Measurements from ENCODE around the gene FRMD3. TPM values are rescaled to one million over a fixed set of nuclear protein-coding genes. Genes with fewer than 3 reads are reported as not detected.

The FRMD3 gene
- total RNA-seq, 1 donor from 2014 or later, result 1.9 TPM

DNA sequence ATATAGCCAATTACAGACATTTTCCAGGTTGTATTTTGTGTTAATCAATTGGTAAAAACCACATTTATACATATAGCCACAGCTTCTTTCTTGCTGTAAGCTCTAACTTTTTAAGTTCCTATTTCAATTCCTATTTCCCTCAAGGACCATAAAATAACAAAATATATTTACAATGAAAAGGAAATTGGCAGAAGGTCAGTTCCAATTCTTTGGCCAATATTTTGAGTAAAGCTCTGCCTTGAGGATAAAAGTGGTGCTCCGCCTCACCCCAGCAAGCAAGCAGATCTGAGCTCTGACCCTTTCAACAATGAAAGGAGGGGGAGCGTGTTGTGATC, 271.9 kb downstream of the FRMD3 start:
- Histone ChIP-seq H2AFZ (replicated peaks) (no peak overlapping the region), H3K27ac (no peak overlapping the region), H3K4me2 (no peak overlapping the region), H3K4me3 (no peak overlapping the region), H3K9ac (no peak overlapping the region), H3K79me2 (ENCODE audit: low read depth) (no peaks in the 10 kb centered on the region), H3F3A (ENCODE audit: low read depth) (no peaks in the 10 kb centered on the region), H4K20me1 (ENCODE audit: low read depth) (no peaks in the 10 kb centered on the region), H3K36me3 (no peaks in the 10 kb centered on the region), H3K9me3 (ENCODE audit: low read depth) (no peaks in the 10 kb centered on the region), H3K27me3 (no peaks in the 10 kb centered on the region), H3K4me1 (peaks cover 13% of the 10 kb centered on the region)
- no peaks in the 10 kb centered on the region for H3K9me3 Mint-ChIP-seq
- no peaks in the 10 kb centered on the region for H3K36me3 Mint-ChIP-seq
- H3K4me1 Mint-ChIP-seq, result peaks cover 14% of the 10 kb centered on the region
- TF ChIP-seq EZH2 (IDR thresholded peaks at IDR 0.05), result no peak
- no peak for DNase-seq (ENCODE audit: low spot score)
- no peak overlapping the region for H3K27ac Mint-ChIP-seq
- H3K27me3 Mint-ChIP-seq (ENCODE audit: insufficient read depth, low read depth), result peaks cover 4% of the 10 kb centered on the region
- no peak overlapping the region for H3K4me3 Mint-ChIP-seq

DNA sequence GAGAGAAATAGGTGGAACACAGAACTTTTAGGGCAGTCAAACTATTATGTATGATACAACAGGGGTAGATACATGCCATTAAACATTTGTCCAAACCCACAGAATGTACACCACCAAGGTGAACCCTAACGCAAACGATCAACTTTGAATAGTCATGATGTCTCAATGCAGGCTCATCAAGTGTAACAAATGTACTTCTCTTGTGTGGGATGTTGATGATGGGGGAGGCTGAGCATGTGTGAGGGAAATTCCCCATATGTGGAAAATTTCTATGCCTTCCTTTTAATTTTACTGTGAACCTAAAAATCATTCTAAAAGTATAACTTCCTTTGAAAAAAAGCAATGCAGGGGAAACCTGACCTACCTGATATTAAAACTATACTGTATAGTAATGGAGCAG, 273.9 kb downstream of the FRMD3 start:
- H3K27me3 ChIP-seq, result no peaks in the 10 kb centered on the region
- H3K27ac ChIP-seq, result no peak overlapping the region
- H2AFZ ChIP-seq (replicated peaks), result no peak overlapping the region
- H3K79me2 ChIP-seq (ENCODE audit: low read depth), result no peaks in the 10 kb centered on the region
- peaks cover 14% of the 10 kb centered on the region for H3K4me1 Mint-ChIP-seq
- H3K36me3 Mint-ChIP-seq, result no peaks in the 10 kb centered on the region
- DNase-seq (ENCODE audit: low spot score), result no peak
- TF ChIP-seq, protein P1, sequence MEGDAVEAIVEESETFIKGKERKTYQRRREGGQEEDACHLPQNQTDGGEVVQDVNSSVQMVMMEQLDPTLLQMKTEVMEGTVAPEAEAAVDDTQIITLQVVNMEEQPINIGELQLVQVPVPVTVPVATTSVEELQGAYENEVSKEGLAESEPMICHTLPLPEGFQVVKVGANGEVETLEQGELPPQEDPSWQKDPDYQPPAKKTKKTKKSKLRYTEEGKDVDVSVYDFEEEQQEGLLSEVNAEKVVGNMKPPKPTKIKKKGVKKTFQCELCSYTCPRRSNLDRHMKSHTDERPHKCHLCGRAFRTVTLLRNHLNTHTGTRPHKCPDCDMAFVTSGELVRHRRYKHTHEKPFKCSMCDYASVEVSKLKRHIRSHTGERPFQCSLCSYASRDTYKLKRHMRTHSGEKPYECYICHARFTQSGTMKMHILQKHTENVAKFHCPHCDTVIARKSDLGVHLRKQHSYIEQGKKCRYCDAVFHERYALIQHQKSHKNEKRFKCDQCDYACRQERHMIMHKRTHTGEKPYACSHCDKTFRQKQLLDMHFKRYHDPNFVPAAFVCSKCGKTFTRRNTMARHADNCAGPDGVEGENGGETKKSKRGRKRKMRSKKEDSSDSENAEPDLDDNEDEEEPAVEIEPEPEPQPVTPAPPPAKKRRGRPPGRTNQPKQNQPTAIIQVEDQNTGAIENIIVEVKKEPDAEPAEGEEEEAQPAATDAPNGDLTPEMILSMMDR (IDR thresholded peaks at IDR 0.05), result no peak
- no peak for TF ChIP-seq EZH2phosphoT487 (IDR thresholded peaks at IDR 0.05)
- no peak for TF ChIP-seq EZH2 (IDR thresholded peaks at IDR 0.05)
- no peaks in the 10 kb centered on the region for H3K9me3 Mint-ChIP-seq
- H3K9ac ChIP-seq, result no peak overlapping the region
- H3K9me3 ChIP-seq (ENCODE audit: low read depth), result no peaks in the 10 kb centered on the region
- no peak overlapping the region for H3K27ac Mint-ChIP-seq
- no peaks in the 10 kb centered on the region for H3K27me3 Mint-ChIP-seq (ENCODE audit: insufficient read depth, low read depth)
- no peak overlapping the region for H3K4me3 ChIP-seq
- H3K36me3 ChIP-seq, result no peaks in the 10 kb centered on the region
- H3K4me3 Mint-ChIP-seq, result no peak overlapping the region
- no peaks in the 10 kb centered on the region for H4K20me1 ChIP-seq (ENCODE audit: low read depth)
- no peak overlapping the region for H3K4me2 ChIP-seq
- H3K4me1 ChIP-seq, result peaks cover 13% of the 10 kb centered on the region
- no peaks in the 10 kb centered on the region for H3F3A ChIP-seq (ENCODE audit: low read depth)

DNA sequence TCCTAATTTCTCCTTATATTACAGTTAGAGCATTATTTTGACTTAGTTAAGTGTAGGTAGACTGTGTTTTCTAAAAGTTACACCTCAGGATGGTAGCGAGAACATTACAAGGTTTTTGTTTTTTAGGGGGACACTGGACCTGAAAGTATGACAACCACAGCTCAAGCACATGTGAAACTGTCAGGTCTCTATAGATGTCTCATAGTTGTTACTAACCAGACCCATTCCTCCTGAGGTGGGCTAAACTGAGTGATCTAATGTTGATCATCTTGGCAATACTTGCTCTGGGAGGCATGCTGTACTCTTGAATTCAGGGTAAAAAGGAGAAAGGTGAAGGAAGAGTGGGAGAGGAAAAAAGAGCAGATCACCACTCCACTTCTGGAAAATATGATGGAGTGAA, 278.6 kb downstream of the FRMD3 start:
- Mint-ChIP-seq H3K9me3 (peaks cover 14% of the 10 kb centered on the region), H3K4me3 (no peak overlapping the region), H3K27ac (no peak overlapping the region), H3K4me1 (no peaks in the 10 kb centered on the region), H3K27me3 (ENCODE audit: insufficient read depth, low read depth) (no peaks in the 10 kb centered on the region), H3K36me3 (no peaks in the 10 kb centered on the region)
- H4K20me1 ChIP-seq (ENCODE audit: low read depth), result no peaks in the 10 kb centered on the region
- no peak overlapping the region for H3K9ac ChIP-seq
- TF ChIP-seq EZH2phosphoT487 (IDR thresholded peaks at IDR 0.05), result no peak
- no peak for TF ChIP-seq EZH2 (IDR thresholded peaks at IDR 0.05)
- TF ChIP-seq, protein P1 (IDR thresholded peaks at IDR 0.05), result no peak
- H3K79me2 ChIP-seq (ENCODE audit: low read depth), result no peaks in the 10 kb centered on the region
- no peak overlapping the region for H2AFZ ChIP-seq (replicated peaks)
- DNase-seq (ENCODE audit: low spot score), result no peak
- no peaks in the 10 kb centered on the region for H3K9me3 ChIP-seq (ENCODE audit: low read depth)
- no peaks in the 10 kb centered on the region for H3K4me1 ChIP-seq
- H3F3A ChIP-seq (ENCODE audit: low read depth), result no peaks in the 10 kb centered on the region
- no peak overlapping the region for H3K4me3 ChIP-seq
- no peak overlapping the region for H3K4me2 ChIP-seq
- H3K27me3 ChIP-seq, result no peaks in the 10 kb centered on the region
- no peak overlapping the region for H3K27ac ChIP-seq
- no peaks in the 10 kb centered on the region for H3K36me3 ChIP-seq

DNA sequence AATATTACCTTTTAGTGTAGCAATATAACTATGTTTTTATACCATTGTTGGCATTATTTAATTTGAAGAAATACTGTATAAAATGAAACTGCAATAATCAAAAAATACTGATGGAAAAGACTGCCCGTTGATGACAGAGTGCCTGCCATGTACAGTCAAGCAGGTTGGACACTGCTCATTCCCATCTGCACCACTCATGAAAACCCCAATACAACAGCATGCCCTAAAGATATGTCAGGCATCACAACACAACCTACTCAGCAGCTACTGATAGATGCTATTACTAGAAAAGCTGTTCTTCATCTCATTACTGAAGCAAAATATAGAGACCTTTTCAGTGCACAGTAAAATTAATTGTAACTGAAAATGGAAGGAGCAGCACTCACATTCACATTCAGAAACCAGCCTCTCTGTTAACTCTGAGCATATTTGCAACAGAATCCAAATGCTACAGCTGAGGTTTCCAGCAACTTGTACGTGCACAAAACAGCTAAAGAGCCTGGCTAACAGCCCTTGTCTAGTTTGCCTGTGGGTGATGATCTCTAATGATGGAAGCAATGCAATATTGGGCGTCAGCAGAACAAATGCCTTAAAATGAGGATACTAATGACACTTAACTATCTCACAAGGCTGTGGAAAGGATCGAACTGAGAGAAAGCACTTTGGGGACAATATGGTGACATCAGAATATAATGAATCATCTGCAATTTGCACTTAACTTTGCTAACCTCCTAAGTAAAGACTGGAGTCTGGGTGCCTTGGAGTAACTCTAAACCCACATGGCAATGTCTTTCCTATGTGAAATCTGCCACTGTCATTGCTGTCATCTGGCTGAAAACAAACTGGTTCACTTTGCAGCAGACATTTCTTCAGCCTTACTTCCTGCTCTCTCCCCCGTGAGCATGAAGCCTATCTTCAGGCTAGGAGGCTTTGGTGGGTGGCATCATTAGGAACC, 280.0 kb downstream of the FRMD3 start:
- Histone ChIP-seq H3K4me2 (no peak overlapping the region), H3K27me3 (no peaks in the 10 kb centered on the region), H3K36me3 (no peaks in the 10 kb centered on the region), H3K9ac (no peak overlapping the region), H2AFZ (replicated peaks) (no peak overlapping the region), H3K9me3 (ENCODE audit: low read depth) (no peaks in the 10 kb centered on the region), H4K20me1 (ENCODE audit: low read depth) (no peaks in the 10 kb centered on the region), H3K4me1 (no peaks in the 10 kb centered on the region), H3F3A (ENCODE audit: low read depth) (no peaks in the 10 kb centered on the region), H3K79me2 (ENCODE audit: low read depth) (no peaks in the 10 kb centered on the region), H3K27ac (no peak overlapping the region), H3K4me3 (no peak overlapping the region)
- H3K36me3 Mint-ChIP-seq, result no peaks in the 10 kb centered on the region
- no peaks in the 10 kb centered on the region for H3K27me3 Mint-ChIP-seq (ENCODE audit: insufficient read depth, low read depth)
- no peak overlapping the region for H3K27ac Mint-ChIP-seq
- TF ChIP-seq EZH2phosphoT487 (IDR thresholded peaks at IDR 0.05) (no peak), EZH2 (IDR thresholded peaks at IDR 0.05) (no peak)
- TF ChIP-seq, protein P1 (IDR thresholded peaks at IDR 0.05), result no peak
- H3K4me1 Mint-ChIP-seq, result no peaks in the 10 kb centered on the region
- peaks cover 14% of the 10 kb centered on the region for H3K9me3 Mint-ChIP-seq
- no peak for DNase-seq (ENCODE audit: low spot score)
- no peak overlapping the region for H3K4me3 Mint-ChIP-seq
